GM08714 (cell line): ENCODE data around the gene TTC23.
A peak's percentile ranks its signal among the peaks of the same experiment; 100 is the strongest.

Experiments used
- H3K4me3 ChIP-seq: fragments of 200-500 bp; sonication (Bioruptor generic); 2 replicates; pipeline ENCODE4 v1.5.1; 2014; ENCODE audit warnings: mild to moderate bottlenecking, low read length, inconsistent platforms
- ZNF274 ChIP-seq: IDR thresholded peaks from 2 replicates; pipeline ENCODE4 v1.6.1; 2012; ENCODE audit warnings: mild to moderate bottlenecking, low read depth, low read length

The TTC23 gene

GRCh38 chr15:99099661-99100060, 149.7 kb downstream of the TTC23 start:
- no peak overlapping the region for H3K4me3 ChIP-seq
- no peak for TF ChIP-seq ZNF274

DNA sequence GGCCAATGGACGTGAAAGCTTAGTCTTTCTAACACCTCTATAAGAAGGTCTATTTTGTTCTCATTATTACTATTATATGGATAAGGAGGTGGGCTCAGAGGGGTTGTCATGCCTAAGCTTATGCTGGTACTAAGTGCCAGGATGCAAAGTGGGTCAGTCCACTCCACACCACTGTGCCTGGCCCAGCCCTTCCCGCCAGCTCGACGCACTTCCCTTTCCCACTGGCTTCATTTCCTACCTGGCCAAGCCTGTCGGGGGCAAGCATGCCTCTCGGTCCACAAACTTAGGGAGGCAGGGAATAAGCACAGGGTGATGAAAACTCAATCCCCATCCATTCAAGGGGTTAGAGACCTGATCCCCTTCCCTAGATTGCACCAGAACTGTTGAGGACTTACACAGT, 150.4 kb downstream of the TTC23 start:
- no peak for TF ChIP-seq ZNF274
- no peak overlapping the region for H3K4me3 ChIP-seq

GRCh38 chr15:99098426-99098825, 151.0 kb downstream of the TTC23 start:
- no peak for TF ChIP-seq ZNF274
- no peak overlapping the region for H3K4me3 ChIP-seq

DNA sequence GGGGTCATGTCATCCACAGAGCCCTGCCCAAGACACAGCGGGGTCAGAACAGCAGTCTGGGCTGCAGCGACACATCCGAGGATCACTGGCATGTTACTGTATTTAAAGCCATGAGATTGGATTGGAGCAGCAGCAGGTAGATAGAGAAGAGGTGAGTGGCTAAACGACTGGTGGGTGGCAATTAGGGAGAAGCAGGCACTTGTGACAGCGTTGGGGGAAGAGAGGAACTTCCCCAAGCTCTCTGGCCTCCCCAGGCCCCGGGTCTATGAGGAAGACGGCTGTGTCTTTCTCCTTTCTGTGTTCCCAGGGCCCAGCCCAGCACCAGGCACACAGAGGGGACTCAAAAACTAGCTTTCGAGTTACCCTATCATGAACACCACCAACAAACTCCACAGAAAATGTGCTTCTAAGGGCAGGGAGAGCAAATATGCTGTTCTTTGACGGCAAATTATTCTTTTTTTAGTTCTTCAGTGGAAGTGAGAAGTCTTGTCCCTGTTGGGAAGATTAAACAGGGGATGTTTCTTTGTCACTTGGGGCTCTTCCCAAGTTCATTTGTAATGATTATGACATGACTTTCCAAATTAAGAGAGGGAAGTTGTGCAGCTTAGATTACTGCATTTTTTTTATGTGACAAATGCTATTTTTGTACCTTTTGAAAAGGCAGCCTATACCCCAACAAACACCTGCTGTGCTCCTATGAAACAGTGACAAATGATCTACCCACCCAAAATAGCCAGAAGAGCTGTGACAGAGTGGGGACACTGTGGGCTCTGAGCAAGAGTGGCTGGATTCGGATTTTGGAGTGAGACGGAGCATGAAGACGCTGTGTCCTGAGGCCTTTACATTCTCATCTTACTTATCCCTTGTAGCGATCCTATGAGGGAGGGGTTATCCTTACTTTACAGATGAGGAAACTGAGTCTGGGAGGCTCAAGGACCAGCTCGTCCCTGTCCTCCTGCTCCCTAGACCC, 151.7 kb downstream of the TTC23 start:
- no peak overlapping the region for H3K4me3 ChIP-seq
- TF ChIP-seq ZNF274 = no peak

DNA sequence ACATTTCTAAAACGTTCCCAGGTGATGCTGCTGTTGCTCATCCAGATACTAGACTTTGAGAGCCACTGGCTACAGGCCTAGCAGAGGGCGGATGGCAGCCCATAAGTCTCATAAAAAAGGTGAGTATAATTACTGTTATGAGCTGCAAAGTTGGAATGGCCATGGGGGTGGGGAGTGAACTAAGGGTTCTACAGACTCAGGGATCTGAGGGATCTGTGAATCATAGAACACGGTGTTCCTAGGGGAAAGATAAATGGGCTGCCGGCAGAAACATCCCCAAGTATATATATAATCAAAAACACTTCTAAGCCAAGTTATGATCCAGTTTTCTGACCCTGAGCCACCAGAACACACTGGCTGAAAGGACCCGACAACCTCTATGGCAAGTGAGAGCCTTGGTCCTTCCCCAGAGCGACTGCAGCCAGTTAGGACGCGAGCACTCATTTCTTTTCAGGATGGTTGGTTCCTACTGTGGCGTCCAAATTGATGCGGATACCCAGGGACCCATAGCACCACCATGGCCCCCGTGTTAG, 152.4 kb downstream of the TTC23 start:
- no peak overlapping the region for H3K4me3 ChIP-seq
- no peak for TF ChIP-seq ZNF274

- TF ChIP-seq ZNF274 = no peak
- no peak overlapping the region for H3K4me3 ChIP-seq
Measured at GRCh38 chr15:99096173-99096893, 153.0 kb downstream of the TTC23 start.

DNA sequence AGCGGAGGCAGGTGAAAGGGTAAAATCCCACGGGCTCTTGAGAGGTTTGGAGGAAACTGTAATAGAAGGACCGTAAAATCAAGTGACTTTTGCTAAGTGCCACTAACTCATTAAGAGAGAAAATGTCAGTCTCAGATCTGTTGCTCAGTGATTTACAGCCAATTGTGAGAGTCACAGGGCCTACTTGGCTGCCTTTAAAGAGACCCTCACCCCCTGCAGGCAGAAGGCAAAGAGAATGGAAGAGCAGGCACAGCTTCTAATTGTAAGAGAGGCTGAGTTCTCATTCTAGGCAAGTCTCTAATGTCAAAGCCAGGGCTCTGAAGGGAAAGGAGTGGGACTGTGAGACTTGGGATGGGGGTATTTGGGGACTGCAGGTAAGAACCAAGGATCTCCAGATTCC, 153.8 kb downstream of the TTC23 start:
- no peak overlapping the region for H3K4me3 ChIP-seq
- no peak for TF ChIP-seq ZNF274

- H3K4me3 ChIP-seq = no peak overlapping the region
- TF ChIP-seq ZNF274 = no peak
Measured at GRCh38 chr15:99092554-99093172, 156.7 kb downstream of the TTC23 start.

- H3K4me3 ChIP-seq = no peak overlapping the region
- TF ChIP-seq ZNF274 = no peak
Measured at GRCh38 chr15:99090938-99091337, 158.4 kb downstream of the TTC23 start.

- TF ChIP-seq ZNF274 = no peak
- H3K4me3 ChIP-seq = peak overlapping the region; percentile 29; the same call in 1 of the 2 replicates
Measured at GRCh38 chr15:99090011-99090699, 159.2 kb downstream of the TTC23 start.

DNA sequence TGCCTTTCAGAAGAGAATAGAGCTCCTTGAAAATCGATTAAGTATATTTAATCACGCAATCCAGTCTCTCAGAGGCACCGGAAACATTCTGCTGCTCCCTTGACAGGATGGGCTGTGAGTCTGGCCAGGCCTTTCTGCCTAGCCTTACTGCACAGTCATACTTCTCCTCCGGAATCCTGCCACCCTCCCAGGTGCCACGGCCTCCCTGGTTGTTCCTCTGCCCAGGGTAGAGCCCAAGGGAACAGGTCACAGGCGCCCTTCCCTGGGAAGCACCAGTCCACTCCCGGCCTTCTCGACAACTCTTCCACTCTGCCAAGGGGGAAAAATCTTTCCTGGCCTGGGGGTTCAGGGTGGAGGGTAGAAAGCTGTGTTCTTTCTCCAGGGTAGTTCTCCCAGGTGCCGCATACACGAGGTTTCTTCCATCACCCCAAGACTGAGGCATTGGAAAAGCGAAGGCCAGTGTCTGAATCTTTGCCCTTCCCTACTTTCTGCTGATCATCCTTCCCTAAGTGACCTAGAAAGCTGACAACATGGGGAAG, 161.9 kb downstream of the TTC23 start:
- H3K4me3 ChIP-seq = no peak overlapping the region
- no peak for TF ChIP-seq ZNF274

DNA sequence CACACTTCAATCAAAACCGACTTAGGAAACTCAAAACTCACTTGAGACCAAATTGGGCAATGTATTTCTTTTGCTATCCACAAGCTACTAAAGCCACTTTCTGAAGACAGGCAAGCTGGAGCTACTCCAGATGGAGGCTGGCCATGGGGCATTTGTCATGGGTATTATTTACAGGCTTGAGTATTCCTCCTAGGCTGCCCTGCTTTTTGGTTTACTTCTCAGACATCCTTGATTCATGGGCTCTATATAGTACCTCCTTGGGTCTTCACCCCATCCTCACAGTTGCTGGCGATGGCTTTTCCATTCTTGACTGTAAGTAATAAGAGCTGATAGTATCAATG, 163.1 kb downstream of the TTC23 start:
- H3K4me3 ChIP-seq = no peak overlapping the region
- no peak for TF ChIP-seq ZNF274
